ENCODE data around the gene WDR82.

WDR82 gene

GRCh38 chr3:52257911-52258310 lies 20.5 kb downstream of the WDR82 start:
- no peak for DNase-seq (ENCODE audit: low spot score)

- DNase-seq (ENCODE audit: low spot score), result no peak
Measured at GRCh38 chr3:52256622-52257021, 21.8 kb downstream of the WDR82 start.

GRCh38 chr3:52256159-52256558 lies 22.3 kb downstream of the WDR82 start:
- DNase-seq (ENCODE audit: low spot score), result no peak

GRCh38 chr3:52254608-52255007 lies 23.8 kb downstream of the WDR82 start:
- no peak for DNase-seq (ENCODE audit: low spot score)

GRCh38 chr3:52253314-52254304 lies 24.8 kb downstream of the WDR82 start:
- no peak for DNase-seq (ENCODE audit: low spot score)

- DNase-seq (ENCODE audit: low spot score), result no peak
Measured at GRCh38 chr3:52250122-52250521, 28.3 kb downstream of the WDR82 start.

GRCh38 chr3:52249683-52250082 lies 28.8 kb downstream of the WDR82 start:
- DNase-seq (ENCODE audit: low spot score), result no peak

- DNase-seq (ENCODE audit: low spot score), result peak; percentile 67
Measured at GRCh38 chr3:52248816-52249547, 29.5 kb downstream of the WDR82 start.

- DNase-seq (ENCODE audit: low spot score), result no peak
Measured at GRCh38 chr3:52248165-52248541, 30.3 kb downstream of the WDR82 start.

GRCh38 chr3:52247409-52248164 lies 30.9 kb downstream of the WDR82 start:
- DNase-seq (ENCODE audit: low spot score), result no peak

- no peak for DNase-seq (ENCODE audit: low spot score)
Measured at GRCh38 chr3:52246728-52247408, 31.6 kb downstream of the WDR82 start.

- no peak for DNase-seq (ENCODE audit: low spot score)
Measured at GRCh38 chr3:52246264-52246620, 32.2 kb downstream of the WDR82 start.

- no peak for DNase-seq (ENCODE audit: low spot score)
Measured at GRCh38 chr3:52245322-52246263, 32.9 kb downstream of the WDR82 start, which contains the start of gene PPM1M. Gene PPM1M (plus strand): TSS chr3:52245759. CDS start chr3:52245825, 66 bp downstream.

GRCh38 chr3:52243791-52244628 lies 34.4 kb downstream of the WDR82 start:
- DNase-seq (ENCODE audit: low spot score), result no peak

- no peak for DNase-seq (ENCODE audit: low spot score)
Measured at GRCh38 chr3:52242039-52242438, 36.4 kb downstream of the WDR82 start.

GRCh38 chr3:52240886-52241370 lies 37.5 kb downstream of the WDR82 start:
- no peak for DNase-seq (ENCODE audit: low spot score)

GRCh38 chr3:52240059-52240885 lies 38.2 kb downstream of the WDR82 start:
- DNase-seq (ENCODE audit: low spot score), result peak; percentile 96
